GM12864 (cell line): ENCODE data around the gene HOXB13.

Experiments used
- DNase-seq: peaks from one replicate; pipeline ENCODE4 v3.0.0-alpha.2; 2011; ENCODE audit warnings: low read depth
- H3K4me3 ChIP-seq: 2 replicates; pipeline ENCODE4 v1.5.1; 2011; ENCODE audit warnings: mild to moderate bottlenecking, low read depth, low read length, control low read depth
- TF ChIP-seq, protein P1 (sequence below): IDR thresholded peaks from 2 replicates; pipeline ENCODE4 v1.5.1; 2011; ENCODE audit warnings: low read depth, mild to moderate bottlenecking, moderate library complexity, low read length, control low read depth, inconsistent platforms; ENCODE audit errors: missing control alignments

HOXB13 gene

GRCh38 chr17:48761114-48761513 lies 32.6 kb upstream of the HOXB13 start:
- no peak for DNase-seq
- TF ChIP-seq, protein P1, sequence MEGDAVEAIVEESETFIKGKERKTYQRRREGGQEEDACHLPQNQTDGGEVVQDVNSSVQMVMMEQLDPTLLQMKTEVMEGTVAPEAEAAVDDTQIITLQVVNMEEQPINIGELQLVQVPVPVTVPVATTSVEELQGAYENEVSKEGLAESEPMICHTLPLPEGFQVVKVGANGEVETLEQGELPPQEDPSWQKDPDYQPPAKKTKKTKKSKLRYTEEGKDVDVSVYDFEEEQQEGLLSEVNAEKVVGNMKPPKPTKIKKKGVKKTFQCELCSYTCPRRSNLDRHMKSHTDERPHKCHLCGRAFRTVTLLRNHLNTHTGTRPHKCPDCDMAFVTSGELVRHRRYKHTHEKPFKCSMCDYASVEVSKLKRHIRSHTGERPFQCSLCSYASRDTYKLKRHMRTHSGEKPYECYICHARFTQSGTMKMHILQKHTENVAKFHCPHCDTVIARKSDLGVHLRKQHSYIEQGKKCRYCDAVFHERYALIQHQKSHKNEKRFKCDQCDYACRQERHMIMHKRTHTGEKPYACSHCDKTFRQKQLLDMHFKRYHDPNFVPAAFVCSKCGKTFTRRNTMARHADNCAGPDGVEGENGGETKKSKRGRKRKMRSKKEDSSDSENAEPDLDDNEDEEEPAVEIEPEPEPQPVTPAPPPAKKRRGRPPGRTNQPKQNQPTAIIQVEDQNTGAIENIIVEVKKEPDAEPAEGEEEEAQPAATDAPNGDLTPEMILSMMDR, result no peak
- H3K4me3 ChIP-seq, result no peak overlapping the region

DNA sequence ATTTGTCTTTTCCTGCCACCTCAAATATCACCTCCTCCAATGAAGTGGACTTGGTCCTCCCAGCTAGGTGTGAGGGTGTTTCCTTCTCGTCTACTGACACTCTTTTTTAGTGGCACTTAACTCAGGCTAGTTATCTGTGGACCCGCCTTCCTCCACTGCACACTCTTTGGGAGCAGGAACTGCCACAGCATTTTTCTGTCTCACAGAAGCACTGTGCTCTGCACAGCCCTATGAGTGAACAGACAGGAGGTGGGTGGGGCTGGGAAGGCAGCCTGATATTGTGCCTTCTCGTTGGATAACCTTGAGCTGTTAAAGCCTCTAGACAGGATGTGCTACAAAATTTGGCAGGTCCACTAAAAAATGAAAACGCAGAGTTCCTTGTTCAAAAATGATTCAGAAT lies 31.9 kb upstream of the HOXB13 start:
- no peak for DNase-seq
- TF ChIP-seq, protein P1, result no peak
- no peak overlapping the region for H3K4me3 ChIP-seq

DNA sequence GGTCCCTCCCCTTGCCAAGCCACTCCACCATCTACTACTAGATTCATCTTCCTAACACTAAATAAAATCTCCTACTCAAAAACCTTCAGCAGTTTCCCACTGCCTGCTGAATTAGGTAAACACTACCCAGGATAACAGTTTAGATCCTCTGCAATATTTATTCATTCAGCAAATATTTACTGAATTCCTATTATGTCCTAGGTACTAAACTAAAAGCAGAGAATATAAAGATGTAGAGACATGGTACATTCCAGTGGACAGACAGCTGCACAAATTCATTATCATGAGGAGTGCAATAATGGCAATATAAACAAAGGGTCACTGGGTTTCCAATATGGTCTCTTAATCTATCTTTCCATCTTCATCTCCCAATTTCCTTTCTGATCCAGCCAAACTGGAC lies 30.7 kb upstream of the HOXB13 start:
- H3K4me3 ChIP-seq, result no peak overlapping the region
- TF ChIP-seq, protein P1, result no peak
- no peak for DNase-seq

- no peak overlapping the region for H3K4me3 ChIP-seq
- TF ChIP-seq, protein P1, result no peak
- DNase-seq, result no peak
Observed at GRCh38 chr17:48757524-48757961, 29.0 kb upstream of the HOXB13 start.

GRCh38 chr17:48756830-48757251 lies 28.3 kb upstream of the HOXB13 start:
- TF ChIP-seq, protein P1, result no peak
- no peak overlapping the region for H3K4me3 ChIP-seq
- no peak for DNase-seq

DNA sequence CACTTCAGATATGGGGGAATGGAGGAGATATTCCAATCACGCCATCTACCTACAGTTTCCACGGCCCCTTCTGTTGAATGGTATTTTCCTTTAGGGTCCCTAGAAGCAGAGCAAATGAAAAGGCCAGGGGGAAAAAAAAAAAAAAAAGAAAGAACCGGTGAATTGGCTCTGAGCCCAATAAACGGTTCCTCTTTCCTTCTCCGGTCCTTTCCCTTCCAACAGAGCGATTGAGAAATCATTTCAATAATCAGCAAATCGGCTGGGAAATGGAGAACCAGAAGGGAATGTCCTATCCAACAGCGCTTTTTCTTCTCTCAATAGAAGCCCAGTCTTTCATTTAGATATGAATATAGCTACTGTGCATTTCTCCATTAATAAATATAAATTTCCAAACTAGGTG lies 26.8 kb upstream of the HOXB13 start:
- DNase-seq, result no peak
- TF ChIP-seq, protein P1, result no peak
- H3K4me3 ChIP-seq, result no peak overlapping the region

- no peak overlapping the region for H3K4me3 ChIP-seq
- TF ChIP-seq, protein P1, result no peak
- DNase-seq, result no peak
Observed at GRCh38 chr17:48754500-48755261, 26.1 kb upstream of the HOXB13 start.
